ENCODE results near the gene FHDC1.
"Not testable (repeated sequence)": the region's sequence is repeated elsewhere in the genome, so short reads cannot be mapped to it uniquely, and the experiment has no call there.

FHDC1 gene, protein sequence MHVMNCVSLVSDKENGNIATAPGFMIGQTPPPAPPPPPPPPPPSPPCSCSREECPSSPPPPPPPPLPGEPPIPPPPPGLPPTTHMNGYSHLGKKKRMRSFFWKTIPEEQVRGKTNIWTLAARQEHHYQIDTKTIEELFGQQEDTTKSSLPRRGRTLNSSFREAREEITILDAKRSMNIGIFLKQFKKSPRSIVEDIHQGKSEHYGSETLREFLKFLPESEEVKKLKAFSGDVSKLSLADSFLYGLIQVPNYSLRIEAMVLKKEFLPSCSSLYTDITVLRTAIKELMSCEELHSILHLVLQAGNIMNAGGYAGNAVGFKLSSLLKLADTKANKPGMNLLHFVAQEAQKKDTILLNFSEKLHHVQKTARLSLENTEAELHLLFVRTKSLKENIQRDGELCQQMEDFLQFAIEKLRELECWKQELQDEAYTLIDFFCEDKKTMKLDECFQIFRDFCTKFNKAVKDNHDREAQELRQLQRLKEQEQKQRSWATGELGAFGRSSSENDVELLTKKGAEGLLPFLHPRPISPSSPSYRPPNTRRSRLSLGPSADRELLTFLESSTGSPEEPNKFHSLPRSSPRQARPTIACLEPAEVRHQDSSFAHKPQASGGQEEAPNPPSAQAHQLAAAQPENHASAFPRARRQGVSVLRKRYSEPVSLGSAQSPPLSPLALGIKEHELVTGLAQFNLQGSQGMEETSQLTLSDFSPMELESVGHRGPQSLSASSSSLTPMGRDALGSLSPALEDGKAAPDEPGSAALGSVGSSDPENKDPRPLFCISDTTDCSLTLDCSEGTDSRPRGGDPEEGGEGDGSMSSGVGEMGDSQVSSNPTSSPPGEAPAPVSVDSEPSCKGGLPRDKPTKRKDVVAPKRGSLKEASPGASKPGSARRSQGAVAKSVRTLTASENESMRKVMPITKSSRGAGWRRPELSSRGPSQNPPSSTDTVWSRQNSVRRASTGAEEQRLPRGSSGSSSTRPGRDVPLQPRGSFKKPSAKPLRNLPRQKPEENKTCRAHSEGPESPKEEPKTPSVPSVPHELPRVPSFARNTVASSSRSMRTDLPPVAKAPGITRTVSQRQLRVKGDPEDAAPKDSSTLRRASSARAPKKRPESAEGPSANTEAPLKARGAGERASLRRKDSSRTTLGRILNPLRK

DNA sequence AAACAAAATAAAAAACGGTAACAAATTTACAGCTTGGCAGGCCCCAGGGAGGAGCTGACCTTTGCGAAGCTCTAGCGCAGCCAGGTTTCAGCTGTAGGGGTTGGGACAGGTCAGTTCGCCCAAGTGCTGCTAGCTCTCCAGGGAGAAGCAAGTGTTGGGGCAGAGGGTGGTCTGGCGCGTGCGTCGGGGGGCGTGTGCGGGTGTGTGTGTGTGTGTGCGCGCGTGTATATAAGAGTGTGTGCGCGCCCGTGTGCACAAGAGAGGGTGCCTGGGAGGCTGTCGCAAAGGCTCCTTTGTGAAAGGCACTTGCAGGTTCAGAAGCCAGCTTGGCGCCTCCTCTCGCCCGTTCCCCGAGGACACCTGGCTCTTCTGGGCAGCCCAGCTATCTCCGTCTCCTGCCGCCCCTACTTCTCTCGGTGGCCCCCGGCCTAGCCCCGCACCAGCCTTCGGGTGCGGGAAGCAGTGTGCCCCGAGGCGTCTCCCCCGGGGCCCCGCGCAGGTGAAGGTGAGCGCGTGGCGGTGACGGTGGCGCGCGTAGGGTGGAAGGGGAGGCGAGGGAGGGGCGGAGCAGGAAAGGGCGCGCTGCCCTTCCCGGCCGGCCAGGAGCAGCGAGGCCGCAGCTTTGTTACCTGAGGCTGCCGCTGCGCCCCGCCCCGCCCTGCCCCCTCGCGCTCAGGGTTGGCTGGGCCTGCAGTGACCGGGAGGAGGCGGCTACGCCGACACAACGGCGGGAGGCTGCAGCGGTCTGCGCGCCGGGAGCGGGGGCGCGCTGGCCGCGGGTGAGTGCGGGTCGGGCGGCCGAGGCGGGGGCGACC lies at the start of gene FHDC1:
Gene FHDC1, plus strand, starts transcription at position 693 of the 815 bp plus-strand sequence. CDS start 6,735 bp downstream, outside the sequence.
- ChIA-PET POLR2A (ENCODE audit: low non-redundant PET) (interaction anchor here (0.7 kb wide), 1 partner anchor 148 kb away, joined by 5 read pairs; no protein-coding TSS in a partner anchor), CTCF (interaction anchor here (0.6 to 1.7 kb wide), 5 partner anchors 52 to 265 kb away, joined by 3 to 6 read pairs (median 3); no protein-coding TSS in a partner anchor)
- DNase-seq (ENCODE audit: low spot score), result peak; percentile 79
- peak within 1 kb of the TSS; percentile 58 for H3K27ac ChIP-seq
- TF ChIP-seq, protein P1, sequence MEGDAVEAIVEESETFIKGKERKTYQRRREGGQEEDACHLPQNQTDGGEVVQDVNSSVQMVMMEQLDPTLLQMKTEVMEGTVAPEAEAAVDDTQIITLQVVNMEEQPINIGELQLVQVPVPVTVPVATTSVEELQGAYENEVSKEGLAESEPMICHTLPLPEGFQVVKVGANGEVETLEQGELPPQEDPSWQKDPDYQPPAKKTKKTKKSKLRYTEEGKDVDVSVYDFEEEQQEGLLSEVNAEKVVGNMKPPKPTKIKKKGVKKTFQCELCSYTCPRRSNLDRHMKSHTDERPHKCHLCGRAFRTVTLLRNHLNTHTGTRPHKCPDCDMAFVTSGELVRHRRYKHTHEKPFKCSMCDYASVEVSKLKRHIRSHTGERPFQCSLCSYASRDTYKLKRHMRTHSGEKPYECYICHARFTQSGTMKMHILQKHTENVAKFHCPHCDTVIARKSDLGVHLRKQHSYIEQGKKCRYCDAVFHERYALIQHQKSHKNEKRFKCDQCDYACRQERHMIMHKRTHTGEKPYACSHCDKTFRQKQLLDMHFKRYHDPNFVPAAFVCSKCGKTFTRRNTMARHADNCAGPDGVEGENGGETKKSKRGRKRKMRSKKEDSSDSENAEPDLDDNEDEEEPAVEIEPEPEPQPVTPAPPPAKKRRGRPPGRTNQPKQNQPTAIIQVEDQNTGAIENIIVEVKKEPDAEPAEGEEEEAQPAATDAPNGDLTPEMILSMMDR (conservative IDR thresholded peaks at IDR 0.05; ENCODE audit: low read depth), result no peak

DNA sequence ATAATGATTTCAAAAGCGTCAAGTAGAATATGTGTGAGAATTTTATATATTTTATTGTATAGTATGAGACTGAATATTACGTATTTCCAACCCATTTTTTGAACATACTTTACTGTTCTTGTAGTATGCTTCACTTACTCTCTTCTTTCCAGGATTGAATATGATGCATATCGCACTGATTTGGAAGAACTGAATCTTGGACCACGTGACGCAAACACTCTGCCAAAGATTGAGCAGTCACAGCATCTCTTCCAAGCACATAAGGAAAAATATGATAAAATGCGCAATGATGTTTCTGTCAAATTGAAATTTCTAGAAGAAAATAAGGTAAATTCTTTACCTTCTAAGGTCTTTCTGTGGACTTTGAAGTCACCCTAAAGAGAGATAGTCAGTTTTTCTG lies 48.1 kb upstream of the FHDC1 start:
- CTCF ChIA-PET, result no interaction called here
- POLR2A ChIA-PET (ENCODE audit: low non-redundant PET), result no interaction called here
- H3K27ac ChIP-seq, result no peak overlapping the region
- DNase-seq (ENCODE audit: low spot score), result no peak
- TF ChIP-seq, protein P1 (conservative IDR thresholded peaks at IDR 0.05; ENCODE audit: low read depth), result no peak

DNA sequence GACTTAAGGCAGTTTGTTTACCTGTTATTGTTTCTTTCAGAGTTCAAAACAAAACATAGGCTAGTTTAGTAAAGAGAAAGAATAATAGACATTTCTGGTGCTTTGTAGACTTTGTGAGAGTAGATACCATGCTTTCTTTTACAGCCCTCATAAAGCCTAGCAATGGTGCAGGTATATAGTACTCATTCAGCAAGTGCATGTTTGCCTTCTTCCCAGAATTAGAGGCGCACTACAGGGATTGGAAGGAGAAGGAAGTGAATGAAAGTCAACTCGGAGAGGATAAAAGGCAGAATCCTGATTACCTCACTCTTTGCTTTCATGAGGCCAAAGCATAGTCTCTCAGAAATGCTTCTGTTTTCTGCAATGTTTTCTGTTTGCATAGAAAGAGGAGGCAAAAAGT lies 43.1 kb upstream of the FHDC1 start:
- DNase-seq (ENCODE audit: low spot score), result no peak
- TF ChIP-seq, protein P1 (conservative IDR thresholded peaks at IDR 0.05; ENCODE audit: low read depth), result no peak
- ChIA-PET POLR2A (ENCODE audit: low non-redundant PET) (no interaction called here), CTCF (interaction anchor here (0.6 kb wide), 1 partner anchor 79 kb away, joined by 3 read pairs; no protein-coding TSS in a partner anchor)
- no peak overlapping the region for H3K27ac ChIP-seq

DNA sequence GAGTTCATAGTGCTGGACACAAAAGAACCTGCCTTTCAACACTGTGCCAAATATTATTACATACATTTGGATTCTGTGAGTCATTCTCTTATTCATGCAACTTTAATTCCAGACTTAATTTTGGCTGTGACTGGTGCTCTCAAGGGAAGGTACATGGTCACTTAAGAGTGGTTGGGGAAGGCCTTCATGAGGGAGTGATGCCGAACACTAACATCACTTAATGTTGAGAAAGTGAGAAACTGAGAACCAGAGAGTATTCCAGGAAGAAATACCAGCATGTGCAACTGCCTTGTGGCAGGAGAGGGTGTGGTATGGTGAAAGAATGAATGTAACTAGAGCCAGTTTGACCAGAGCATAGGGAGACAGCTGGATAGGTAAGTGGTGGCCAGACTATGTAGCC lies 41.5 kb upstream of the FHDC1 start:
- H3K27ac ChIP-seq, result no peak overlapping the region
- ChIA-PET CTCF (no interaction called here), POLR2A (ENCODE audit: low non-redundant PET) (no interaction called here)
- DNase-seq (ENCODE audit: low spot score), result peak; percentile 50
- TF ChIP-seq, protein P1 (conservative IDR thresholded peaks at IDR 0.05; ENCODE audit: low read depth), result no peak

DNA sequence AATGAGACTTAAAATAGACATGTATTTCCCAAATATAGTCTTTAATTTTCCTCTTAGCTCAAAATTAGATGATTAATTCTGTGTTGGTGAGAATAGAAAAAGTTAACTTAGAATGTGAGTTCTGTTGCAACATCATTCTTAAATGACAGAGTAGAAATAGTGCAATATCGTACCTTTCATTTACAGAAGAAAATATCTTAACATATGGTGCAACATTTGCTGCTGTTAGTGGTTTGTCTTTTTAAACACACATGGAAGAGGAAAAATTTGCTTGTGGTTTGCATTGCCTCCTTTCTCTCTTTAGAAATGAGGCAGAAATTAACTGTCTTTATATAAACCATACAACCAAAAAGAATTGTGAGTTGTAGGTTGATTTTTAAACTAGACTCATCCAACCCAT lies 39.3 kb upstream of the FHDC1 start:
- ChIA-PET CTCF (no interaction called here), POLR2A (ENCODE audit: low non-redundant PET) (no interaction called here)
- no peak overlapping the region for H3K27ac ChIP-seq

DNA sequence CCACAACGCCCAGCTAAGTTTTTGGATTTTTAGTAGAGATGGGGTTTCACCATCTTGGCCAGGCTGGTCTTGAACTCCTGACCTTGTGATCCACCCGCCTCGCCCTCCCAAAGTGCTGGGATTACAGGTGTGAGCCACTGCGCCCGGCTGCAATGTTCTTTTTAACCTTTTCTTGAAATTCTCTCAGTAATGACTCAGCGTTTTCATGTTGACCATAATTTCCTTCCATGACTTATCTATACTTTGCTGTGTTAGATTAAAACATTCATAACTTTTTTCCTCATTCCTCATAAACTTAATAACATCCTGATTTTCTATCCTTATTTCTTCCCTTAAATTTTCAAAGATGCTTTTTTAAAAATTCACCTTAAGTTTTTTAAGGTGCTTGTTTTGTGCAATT lies 38.0 kb upstream of the FHDC1 start:
- H3K27ac ChIP-seq; POLR2A ChIA-PET (ENCODE audit: low non-redundant PET); DNase-seq (ENCODE audit: low spot score); CTCF ChIA-PET: not testable (repeated sequence)

More for the DNA sequence above, 39.3 kb upstream of the FHDC1 start:
- no peak for DNase-seq (ENCODE audit: low spot score)
- TF ChIP-seq, protein P1 (conservative IDR thresholded peaks at IDR 0.05; ENCODE audit: low read depth), result no peak
